ENCODE data around the gene TMEM202. TPM values are rescaled to one million over a fixed set of nuclear protein-coding genes. Genes with fewer than 3 reads are reported as not detected.

The TMEM202 gene
- total and polyA plus RNA-seq, 2 of the 4 experiments (the other 2 are of a cell fraction): not detected

DNA sequence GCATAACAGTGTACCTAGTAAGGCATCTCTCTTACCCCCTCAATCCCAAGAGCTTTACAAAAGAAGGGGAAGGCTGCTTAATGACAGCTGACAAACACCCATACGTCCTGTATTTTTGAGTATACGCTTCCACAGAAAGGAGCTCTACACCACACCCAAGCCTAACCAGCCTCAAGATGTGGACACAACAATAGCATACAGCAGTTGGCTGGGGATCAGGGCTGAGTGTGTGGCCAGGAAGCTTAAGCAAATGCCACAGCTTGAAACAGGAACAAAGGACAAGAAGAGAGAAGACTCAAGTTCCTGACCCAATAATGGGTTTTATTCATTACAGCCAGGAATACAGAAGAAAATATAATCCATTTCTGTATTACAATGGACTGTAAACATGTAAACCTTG, 29.2 kb upstream of the TMEM202 start:
- Histone ChIP-seq H3K79me1 (ENCODE audit: low read depth in 1 of 2, low read length in 2 of 2) (peaks cover 23 to 58% of the 10 kb centered on the region in 2 experiments), H2BK20ac (ENCODE audit: low read depth, low read length) (no peak overlapping the region), H3K18ac (ENCODE audit: low read depth, low read length) (no peak overlapping the region), H2AK9ac (replicated peaks; ENCODE audit: low read depth, low read length, poor library complexity) (no peak overlapping the region), H2BK15ac (ENCODE audit: low read depth, low read length) (no peak overlapping the region), H4K20me1 (ENCODE audit: insufficient read depth, low read length) (peaks cover 15% of the 10 kb centered on the region; the same call in 1 of the 2 replicates), H3K56ac (ENCODE audit: extremely low read depth, insufficient read depth, low read length) (no peak overlapping the region), H2AK5ac (ENCODE audit: low read depth, low read length) (no peak overlapping the region), H3K9me3 (ENCODE audit: control insufficient read depth, insufficient read depth, low read length) (no peaks in the 10 kb centered on the region), H3K4me1 (ENCODE audit: control insufficient read depth, insufficient read depth, low read length) (no peaks in the 10 kb centered on the region), H3K27me3 (ENCODE audit: control insufficient read depth, insufficient read depth, low read length) (no peaks in the 10 kb centered on the region), H4K5ac (ENCODE audit: low read depth, low read length) (no peak overlapping the region), H2BK5ac (ENCODE audit: low read depth, low read length, poor library complexity, severe bottlenecking) (no peak overlapping the region), H2BK120ac (ENCODE audit: low read depth, low read length) (no peak overlapping the region), H3K9me1 (ENCODE audit: insufficient read depth, low read length) (peaks cover 6% of the 10 kb centered on the region; the same call in 1 of the 2 replicates), H3K4me3 (ENCODE audit: insufficient read depth, low read depth, low read length) (no peak overlapping the region), H3K14ac (replicated peaks; ENCODE audit: low read depth, low read length) (no peak overlapping the region), H3K23ac (ENCODE audit: low read depth, low read length) (no peak overlapping the region), H3K4ac (ENCODE audit: low read depth, low read length) (no peak overlapping the region), H3K4me2 (ENCODE audit: low read depth, low read length) (no peak overlapping the region), H3K9ac (ENCODE audit: low read depth, low read length) (no peak overlapping the region), H3K27ac (ENCODE audit: insufficient read depth, low read length) (no peak overlapping the region), H2AFZ (replicated peaks; ENCODE audit: low read length, poor library complexity) (no peak overlapping the region), H4K91ac (ENCODE audit: insufficient read depth, low read depth, low read length) (no peak overlapping the region), H3K36me3 (ENCODE audit: control insufficient read depth, insufficient read depth, low read length) (peaks cover 3% of the 10 kb centered on the region; the same call in 1 of the 2 replicates), H4K8ac (ENCODE audit: low read depth in 2 of 2, low read length in 2 of 2) (no peak overlapping the region)
- no TSS peak for BruUV-seq (replicated peaks)
- DNase-seq (no peak), ATAC-seq (ENCODE audit: low read depth) (no peak)
- intact Hi-C loops (cut with micrococcal nuclease): no loop called here
- dilution Hi-C loops (cut with HindIII; ENCODE audit: low sequenced_read_pairs, unreplicated experiment): no loop called here
- in situ Hi-C loops (cut with MboI; ENCODE audit: low sequenced_read_pairs): no loop called here
- TF ChIP-seq MXI1 (IDR thresholded peaks at IDR 0.05; ENCODE audit: borderline replicate concordance, low read depth, low read length) (no peak), MAFK (IDR thresholded peaks at IDR 0.05; ENCODE audit: low read depth, low read length) (no peak), RCOR1 (IDR thresholded peaks at IDR 0.05; ENCODE audit: insufficient replicate concordance, low read length) (no peak), RFX5 (IDR thresholded peaks at IDR 0.05; ENCODE audit: low read depth, low read length) (no peak), ELK1 (IDR thresholded peaks at IDR 0.05; ENCODE audit: borderline replicate concordance, low read depth, low read length) (no peak), POLR2A (IDR thresholded peaks at IDR 0.05; ENCODE audit: low read depth, low read length) (no peak), CHD1 (IDR thresholded peaks at IDR 0.05; ENCODE audit: low read depth, low read length) (no peak), CEBPB (IDR thresholded peaks at IDR 0.05; ENCODE audit: low read depth, low read length) (no peak), SMC3 (IDR thresholded peaks at IDR 0.05; ENCODE audit: low read depth, low read length) (no peak), MAZ (IDR thresholded peaks at IDR 0.05; ENCODE audit: borderline replicate concordance, low read depth, low read length) (no peak), RAD21 (IDR thresholded peaks at IDR 0.05; ENCODE audit: low read length) (no peak), FOS (IDR thresholded peaks at IDR 0.05; ENCODE audit: low read depth, low read length) (no peak)
- TF ChIP-seq, protein P1, sequence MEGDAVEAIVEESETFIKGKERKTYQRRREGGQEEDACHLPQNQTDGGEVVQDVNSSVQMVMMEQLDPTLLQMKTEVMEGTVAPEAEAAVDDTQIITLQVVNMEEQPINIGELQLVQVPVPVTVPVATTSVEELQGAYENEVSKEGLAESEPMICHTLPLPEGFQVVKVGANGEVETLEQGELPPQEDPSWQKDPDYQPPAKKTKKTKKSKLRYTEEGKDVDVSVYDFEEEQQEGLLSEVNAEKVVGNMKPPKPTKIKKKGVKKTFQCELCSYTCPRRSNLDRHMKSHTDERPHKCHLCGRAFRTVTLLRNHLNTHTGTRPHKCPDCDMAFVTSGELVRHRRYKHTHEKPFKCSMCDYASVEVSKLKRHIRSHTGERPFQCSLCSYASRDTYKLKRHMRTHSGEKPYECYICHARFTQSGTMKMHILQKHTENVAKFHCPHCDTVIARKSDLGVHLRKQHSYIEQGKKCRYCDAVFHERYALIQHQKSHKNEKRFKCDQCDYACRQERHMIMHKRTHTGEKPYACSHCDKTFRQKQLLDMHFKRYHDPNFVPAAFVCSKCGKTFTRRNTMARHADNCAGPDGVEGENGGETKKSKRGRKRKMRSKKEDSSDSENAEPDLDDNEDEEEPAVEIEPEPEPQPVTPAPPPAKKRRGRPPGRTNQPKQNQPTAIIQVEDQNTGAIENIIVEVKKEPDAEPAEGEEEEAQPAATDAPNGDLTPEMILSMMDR (conservative IDR thresholded peaks at IDR 0.05; ENCODE audit: low read depth, low read length): no peak
- TF ChIP-seq, protein P2, sequence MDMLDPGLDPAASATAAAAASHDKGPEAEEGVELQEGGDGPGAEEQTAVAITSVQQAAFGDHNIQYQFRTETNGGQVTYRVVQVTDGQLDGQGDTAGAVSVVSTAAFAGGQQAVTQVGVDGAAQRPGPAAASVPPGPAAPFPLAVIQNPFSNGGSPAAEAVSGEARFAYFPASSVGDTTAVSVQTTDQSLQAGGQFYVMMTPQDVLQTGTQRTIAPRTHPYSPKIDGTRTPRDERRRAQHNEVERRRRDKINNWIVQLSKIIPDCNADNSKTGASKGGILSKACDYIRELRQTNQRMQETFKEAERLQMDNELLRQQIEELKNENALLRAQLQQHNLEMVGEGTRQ (IDR thresholded peaks at IDR 0.05; ENCODE audit: low read depth, low read length): no peak
- ChIA-PET POLR2A (ENCODE audit: unreplicated experiment) (no interaction called here), CTCF (interaction anchor here (1.2 kb wide), 1 partner anchor 17 kb away, joined by 3 read pairs; no protein-coding TSS in a partner anchor)
- WGBS, 2 experiments (ENCODE audit: extremely low coverage in 2 of 2, insufficient read length in 1 of 2): no CpG with 5 or more reads among the region's 2 CpGs
